DOHH2 (cell line): ENCODE data around the gene KDM3A.

Source experiments
- CTCF ChIP-seq: fragments of 200-600 bp; sonication (generic); IDR thresholded peaks from one replicate; pipeline ENCODE4 v1.5.1; 2014; ENCODE audit warnings: antibody characterized with exemption, mild to moderate bottlenecking, low read depth, low read length; ENCODE audit not compliant: poor library complexity, severe bottlenecking
- EZH2phosphoT487 ChIP-seq: fragments of 200-600 bp; sonication (generic); IDR thresholded peaks from 2 replicates; pipeline ENCODE4 v1.6.1; 2017; ENCODE audit warnings: borderline replicate concordance, mild to moderate bottlenecking, antibody characterized with exemption, low read length, moderate library complexity, mixed read lengths

- TF ChIP-seq CTCF (no peak), EZH2phosphoT487 (no peak)
Measured at GRCh38 chr2:86397986-86398385, 43.2 kb upstream of the KDM3A start.
